Osteoblast (primary cell): ENCODE results near the gene PPP1R15A. TPM values are rescaled to one million over a fixed set of nuclear protein-coding genes. Genes with fewer than 3 reads are reported as not detected.
"Not testable (repeated sequence)": the region's sequence is repeated elsewhere in the genome, so short reads cannot be mapped to it uniquely, and the experiment has no call there.

Experiments
- DNase-seq: peaks from one replicate; pipeline ENCODE4 v3.0.0; 2011; ENCODE audit warnings: low spot score, mixed read lengths; ENCODE audit not compliant: insufficient read length; ENCODE audit errors: missing footprints
- H2AFZ ChIP-seq: 2 replicates; pipeline ENCODE4 v1.6.0; 2011; ENCODE audit warnings: mild to moderate bottlenecking, low read length
- H3K27ac ChIP-seq: 2 replicates; pipeline ENCODE4 v1.5.1; 2011; ENCODE audit warnings: mild to moderate bottlenecking, low read depth, low read length, moderate library complexity
- H3K27me3 ChIP-seq: 2 replicates; pipeline ENCODE4 v1.6.0; 2012; ENCODE audit warnings: mild to moderate bottlenecking, control low read depth, inconsistent platforms, low read length, moderate library complexity; ENCODE audit not compliant: insufficient read depth
- H3K36me3 ChIP-seq: 2 replicates; pipeline ENCODE4 v1.5.1; 2011; ENCODE audit warnings: mild to moderate bottlenecking, low read length, control low read depth, moderate library complexity; ENCODE audit not compliant: insufficient read depth
- H3K4me1 ChIP-seq: 2 replicates; pipeline ENCODE4 v1.5.1; 2011; ENCODE audit warnings: mild to moderate bottlenecking, low read length, control low read depth, moderate library complexity; ENCODE audit not compliant: insufficient read depth
- H3K4me2 ChIP-seq: 2 replicates; pipeline ENCODE4 v1.6.0; 2011; ENCODE audit warnings: mild to moderate bottlenecking, low read length; ENCODE audit not compliant: insufficient read depth
- H3K4me3 ChIP-seq: fragments of 200-600 bp; sonication (generic); 3 replicates; pipeline ENCODE4 v1.5.1; 2012; ENCODE audit warnings: mild to moderate bottlenecking, low read length, inconsistent platforms; ENCODE audit not compliant: insufficient read depth
- H3K79me2 ChIP-seq: 2 replicates; pipeline ENCODE4 v1.6.0; 2012; ENCODE audit warnings: mild to moderate bottlenecking, low read length, control low read depth, inconsistent platforms; ENCODE audit not compliant: insufficient read depth
- H3K9me3 ChIP-seq: 2 replicates; pipeline ENCODE4 v1.5.1; 2011; ENCODE audit warnings: low read depth, low read length, control low read depth
- H4K20me1 ChIP-seq: 2 replicates; pipeline ENCODE4 v1.6.0; 2012; ENCODE audit warnings: mild to moderate bottlenecking, low read length, control low read depth; ENCODE audit not compliant: insufficient read depth
- CTCF ChIP-seq: IDR thresholded peaks from 2 replicates; pipeline ENCODE4 v1.5.1; 2011; ENCODE audit warnings: mild to moderate bottlenecking, low read depth, low read length, moderate library complexity; ENCODE audit errors: extremely low read depth
- total RNA-seq: library from RNA; depleted of rRNA; stranded (reverse); fragments of >200 nt; gene quantifications from 2 replicates; pipeline ENCODE4 v1.2.3, GENCODE V29; 2012

PPP1R15A gene
- total RNA-seq, 1 donor = 84.0 TPM

- no peak overlapping the region for H3K4me3 ChIP-seq
- no peak for DNase-seq
- no peak overlapping the region for H2AFZ ChIP-seq
- no peak overlapping the region for H3K27ac ChIP-seq
- H3K9me3 ChIP-seq = no peaks in the 10 kb centered on the region
- H4K20me1 ChIP-seq = peaks cover 3% of the 10 kb centered on the region
- H3K27me3 ChIP-seq = no peaks in the 10 kb centered on the region
- H3K4me1 ChIP-seq = no peaks in the 10 kb centered on the region
- no peak for TF ChIP-seq CTCF
- H3K36me3 ChIP-seq = peaks cover 37% of the 10 kb centered on the region
- no peaks in the 10 kb centered on the region for H3K79me2 ChIP-seq
- no peak overlapping the region for H3K4me2 ChIP-seq
Observed at GRCh38 chr19:48845384-48845783, 26.8 kb upstream of the PPP1R15A start.

- not testable (repeated sequence) for H3K4me3 ChIP-seq, H3K4me2 ChIP-seq, H3K79me2 ChIP-seq, H3K27ac ChIP-seq, H2AFZ ChIP-seq, DNase-seq, H3K4me1 ChIP-seq, H4K20me1 ChIP-seq, H3K27me3 ChIP-seq, H3K9me3 ChIP-seq
- H3K36me3 ChIP-seq = peaks cover 40% of the 10 kb centered on the region
Observed at GRCh38 chr19:48846659-48847058, 25.6 kb upstream of the PPP1R15A start.

- no peaks in the 10 kb centered on the region for H3K9me3 ChIP-seq
Observed at GRCh38 chr19:48852292-48852691, 19.9 kb upstream of the PPP1R15A start.

GRCh38 chr19:48853483-48853882, 18.7 kb upstream of the PPP1R15A start:
- no peaks in the 10 kb centered on the region for H3K9me3 ChIP-seq
- H3K27me3 ChIP-seq = no peaks in the 10 kb centered on the region
- H3K4me1 ChIP-seq = peaks cover 4% of the 10 kb centered on the region
- H3K27ac ChIP-seq = no peak overlapping the region
- DNase-seq = no peak
- H3K79me2 ChIP-seq = no peaks in the 10 kb centered on the region
- no peak overlapping the region for H2AFZ ChIP-seq
- H4K20me1 ChIP-seq = no peaks in the 10 kb centered on the region
- no peak overlapping the region for H3K4me3 ChIP-seq
- TF ChIP-seq CTCF = no peak
- peaks cover 33% of the 10 kb centered on the region for H3K36me3 ChIP-seq
- H3K4me2 ChIP-seq = no peak overlapping the region

More at GRCh38 chr19:48852292-48852691, 19.9 kb upstream of the PPP1R15A start:
- no peaks in the 10 kb centered on the region for H3K79me2 ChIP-seq
- H3K36me3 ChIP-seq = peaks cover 32% of the 10 kb centered on the region
- no peaks in the 10 kb centered on the region for H3K27me3 ChIP-seq
- H4K20me1 ChIP-seq = no peaks in the 10 kb centered on the region
- H3K27ac ChIP-seq = no peak overlapping the region
- no peak overlapping the region for H3K4me2 ChIP-seq
- H3K4me3 ChIP-seq = no peak overlapping the region
- DNase-seq = no peak
- peaks cover 4% of the 10 kb centered on the region for H3K4me1 ChIP-seq
- no peak for TF ChIP-seq CTCF
- no peak overlapping the region for H2AFZ ChIP-seq

- no peaks in the 10 kb centered on the region for H4K20me1 ChIP-seq
- no peak overlapping the region for H3K4me2 ChIP-seq
- no peaks in the 10 kb centered on the region for H3K27me3 ChIP-seq
- no peak overlapping the region for H3K27ac ChIP-seq
- peaks cover 4% of the 10 kb centered on the region for H3K4me1 ChIP-seq
- DNase-seq = no peak
- no peak overlapping the region for H3K4me3 ChIP-seq
- TF ChIP-seq CTCF = no peak
- H3K9me3 ChIP-seq = no peaks in the 10 kb centered on the region
- H3K79me2 ChIP-seq = no peaks in the 10 kb centered on the region
- H3K36me3 ChIP-seq = peaks cover 37% of the 10 kb centered on the region
- no peak overlapping the region for H2AFZ ChIP-seq
Observed at GRCh38 chr19:48854103-48854502, 18.1 kb upstream of the PPP1R15A start.
